Muscle layer of duodenum (tissue), 2 donors: Measurements from ENCODE around the gene PSORS1C1.
"Not testable (repeated sequence)": the region's sequence is repeated elsewhere in the genome, so short reads cannot be mapped to it uniquely, and the experiment has no call there.

Source experiments
- H3K27ac ChIP-seq: one replicate; pipeline ENCODE4 v1.7.0; 2013; ENCODE audit warnings: mild to moderate bottlenecking, low read length
- H3K27me3 ChIP-seq: one replicate; pipeline ENCODE4 v1.7.0; 2013; ENCODE audit warnings: low read depth, mild to moderate bottlenecking, control low read depth, low read length
- H3K36me3 ChIP-seq, 2 donors: one replicate each; pipeline ENCODE4 v1.7.0; 2013; ENCODE audit warnings: low read length in 2 of 2, control low read depth in 1 of 2, mild to moderate bottlenecking in 1 of 2; ENCODE audit not compliant: insufficient read depth in 2 of 2, control insufficient read depth in 1 of 2
- H3K4me1 ChIP-seq, 2 donors: one replicate each; pipeline ENCODE4 v1.7.0; 2013; ENCODE audit warnings: low read length in 2 of 2, mild to moderate bottlenecking in 2 of 2, control low read depth in 1 of 2, moderate library complexity in 1 of 2; ENCODE audit not compliant: insufficient read depth in 2 of 2, control insufficient read depth in 1 of 2
- H3K4me3 ChIP-seq, 2 donors: one replicate each; pipeline ENCODE4 v1.7.0; 2013; ENCODE audit warnings: low read length in 2 of 2, low read depth in 1 of 2, mild to moderate bottlenecking in 1 of 2
- H3K9me3 ChIP-seq, 2 donors: one replicate each; pipeline ENCODE4 v1.7.0; 2013; ENCODE audit warnings: low read length in 2 of 2, control low read depth in 1 of 2, mild to moderate bottlenecking in 1 of 2; ENCODE audit not compliant: control insufficient read depth in 1 of 2
- donor health status: healthy.

Gene PSORS1C1, protein sequence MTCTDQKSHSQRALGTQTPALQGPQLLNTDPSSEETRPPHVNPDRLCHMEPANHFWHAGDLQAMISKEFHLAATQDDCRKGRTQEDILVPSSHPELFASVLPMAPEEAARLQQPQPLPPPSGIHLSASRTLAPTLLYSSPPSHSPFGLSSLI

DNA sequence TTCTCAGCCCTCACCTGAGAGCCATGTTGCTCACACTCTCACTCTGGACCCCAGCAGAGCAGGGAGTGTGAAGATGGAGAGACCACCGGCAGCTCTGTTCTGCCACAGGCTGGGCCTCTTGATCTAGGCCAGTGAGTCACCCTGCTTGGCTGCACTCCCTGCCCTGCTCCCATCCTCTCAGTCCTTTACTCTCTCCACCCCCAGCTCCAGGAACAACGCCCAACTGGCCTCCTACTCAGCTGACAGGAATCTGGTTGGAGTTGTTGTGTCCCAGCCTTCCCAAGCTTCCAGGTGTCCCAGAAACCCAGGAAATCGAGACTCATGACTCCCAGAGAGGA, at the start of gene PSORS1C1:
PSORS1C1 (plus strand) TSS at position 260 of the 338 bp plus-strand sequence. CDS start 14,833 bp downstream, outside the sequence.
- peaks cover 13 to 26% of the 10 kb centered on the region in 2 donors for H3K4me1 ChIP-seq
- no peaks in the 10 kb centered on the region for H3K27me3 ChIP-seq
- H3K4me3 ChIP-seq = peak within 1 kb of the TSS; percentile 32 to 60
- peak within 1 kb of the TSS; percentile 76 for H3K27ac ChIP-seq
- no peaks in the 10 kb centered on the region for H3K36me3 ChIP-seq
- H3K9me3 ChIP-seq = no peaks in the 10 kb centered on the region

DNA sequence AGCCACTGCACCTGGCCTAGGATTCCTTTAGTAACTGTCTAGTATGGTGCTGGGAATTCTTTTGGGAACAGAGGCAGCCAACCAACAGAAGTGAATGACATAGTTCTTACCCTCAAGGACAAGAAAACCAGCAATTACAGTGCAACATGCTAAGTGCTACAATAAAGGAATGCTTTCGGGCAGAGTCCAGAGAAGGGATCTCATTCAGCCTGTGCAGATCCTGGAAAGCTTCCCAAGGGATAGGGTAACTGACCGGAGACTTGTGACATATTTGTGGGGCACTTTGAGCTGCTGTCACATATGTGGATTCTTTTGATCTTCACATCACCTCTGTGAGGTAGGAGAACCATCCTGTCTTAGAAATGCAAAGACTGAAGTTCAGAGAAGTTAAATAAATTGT, 49.0 kb upstream of the PSORS1C1 start:
- H3K27ac ChIP-seq = no peak overlapping the region
- H3K4me3 ChIP-seq = no peak overlapping the region
- H3K9me3 ChIP-seq = no peaks in the 10 kb centered on the region
- H3K36me3 ChIP-seq = no peaks in the 10 kb centered on the region
- H3K27me3 ChIP-seq = no peaks in the 10 kb centered on the region
- H3K4me1 ChIP-seq = no peaks in the 10 kb centered on the region

DNA sequence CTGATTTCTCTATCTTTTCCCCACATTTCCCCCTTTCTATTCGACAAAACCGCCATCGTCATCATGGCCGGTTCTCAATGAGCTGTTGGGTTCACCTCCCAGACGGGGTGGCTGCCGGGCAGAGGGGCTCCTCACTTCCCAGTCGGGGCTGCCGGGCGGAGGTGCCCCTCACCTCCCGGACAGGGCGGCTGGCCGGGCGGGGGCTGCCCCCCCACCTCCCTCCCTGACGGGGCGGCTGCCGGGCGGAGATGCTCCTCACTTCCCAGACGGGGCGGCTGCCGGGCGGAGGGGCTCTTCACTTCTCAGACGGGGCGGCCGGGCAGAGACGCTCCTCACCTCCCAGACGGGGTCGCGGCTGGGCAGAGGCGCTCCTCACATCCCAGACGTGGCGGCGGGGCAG, 47.6 kb upstream of the PSORS1C1 start:
- H3K27ac ChIP-seq, H3K4me1 ChIP-seq, H3K36me3 ChIP-seq, H3K27me3 ChIP-seq, H3K9me3 ChIP-seq, H3K4me3 ChIP-seq: not testable (repeated sequence)

DNA sequence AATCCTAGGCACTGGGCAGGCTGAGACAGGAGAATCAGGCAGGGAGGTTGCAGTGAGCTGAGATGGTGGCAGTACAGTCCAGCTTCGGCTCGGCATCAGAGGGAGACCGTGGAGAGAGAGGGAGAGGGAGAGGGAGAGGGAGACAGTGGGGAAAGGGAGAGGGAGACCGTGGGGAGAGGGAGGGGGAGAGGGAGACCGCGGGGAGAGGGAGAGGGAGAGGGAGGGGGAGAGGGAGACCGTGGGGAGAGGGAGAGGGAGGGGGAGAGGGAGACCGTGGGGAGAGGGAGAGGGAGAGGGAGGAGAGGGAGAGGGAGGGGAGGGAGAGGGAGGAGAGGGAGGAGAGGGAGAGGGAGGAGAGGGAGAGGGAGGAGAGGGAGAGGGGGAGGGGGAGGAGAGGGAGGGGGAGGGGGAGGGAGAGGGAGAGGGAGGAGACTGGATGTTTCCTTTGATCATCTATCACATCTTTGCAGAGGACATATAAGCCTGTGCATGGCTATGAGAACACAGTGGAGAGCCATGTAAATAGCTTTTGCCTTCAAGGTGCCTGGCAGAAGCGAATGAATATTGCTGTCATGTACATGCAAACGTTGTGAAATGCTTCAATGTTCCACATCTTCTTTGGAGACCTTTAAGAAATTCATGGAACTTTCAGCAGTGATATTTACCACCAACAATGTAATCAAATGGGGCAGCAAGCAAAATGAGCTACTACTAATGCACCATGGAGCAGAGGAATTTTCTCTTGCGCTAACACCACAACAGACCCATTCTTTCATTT, 46.5 kb upstream of the PSORS1C1 start:
- not testable (repeated sequence) for H3K27ac ChIP-seq, H3K36me3 ChIP-seq, H3K4me3 ChIP-seq, H3K27me3 ChIP-seq, H3K9me3 ChIP-seq
- peaks cover 0 to 11% of the 10 kb centered on the region in 2 donors for H3K4me1 ChIP-seq

DNA sequence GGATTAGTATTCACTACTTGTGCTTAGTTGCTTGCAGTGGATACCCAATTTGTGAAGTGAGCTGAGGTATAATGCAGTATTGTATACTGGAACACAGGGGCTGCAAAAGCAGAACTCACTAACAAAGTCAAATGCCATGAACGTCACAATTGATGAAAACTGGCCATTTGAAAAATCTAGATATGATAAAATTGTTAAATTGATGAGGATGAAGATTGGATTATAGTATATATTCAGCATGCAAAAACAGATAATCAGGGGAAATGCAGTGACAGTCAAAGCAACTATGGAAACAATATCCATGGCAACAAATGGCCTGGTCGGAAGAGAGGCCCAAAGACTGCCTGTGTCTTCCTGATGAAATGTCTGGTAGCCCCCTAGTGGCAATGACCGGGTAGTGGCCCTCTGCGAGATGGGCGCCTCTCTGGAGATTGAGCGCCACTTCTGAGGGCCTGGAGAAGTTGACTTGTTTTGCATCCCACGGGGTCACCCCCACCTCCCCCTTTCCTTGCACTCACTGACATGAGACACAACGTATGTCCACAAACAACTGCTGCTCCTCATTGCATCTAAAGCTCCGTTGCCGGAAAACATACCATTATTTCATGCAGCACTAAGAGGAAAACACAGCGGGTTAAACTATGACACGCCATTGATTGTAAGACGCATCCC, 45.8 kb upstream of the PSORS1C1 start:
- Histone ChIP-seq H3K4me1 (peaks cover 0 to 11% of the 10 kb centered on the region in 2 donors), H3K27me3 (no peaks in the 10 kb centered on the region), H3K36me3 (no peaks in the 10 kb centered on the region), H3K27ac (no peak overlapping the region), H3K9me3 (no peaks in the 10 kb centered on the region), H3K4me3 (no peak overlapping the region)

DNA sequence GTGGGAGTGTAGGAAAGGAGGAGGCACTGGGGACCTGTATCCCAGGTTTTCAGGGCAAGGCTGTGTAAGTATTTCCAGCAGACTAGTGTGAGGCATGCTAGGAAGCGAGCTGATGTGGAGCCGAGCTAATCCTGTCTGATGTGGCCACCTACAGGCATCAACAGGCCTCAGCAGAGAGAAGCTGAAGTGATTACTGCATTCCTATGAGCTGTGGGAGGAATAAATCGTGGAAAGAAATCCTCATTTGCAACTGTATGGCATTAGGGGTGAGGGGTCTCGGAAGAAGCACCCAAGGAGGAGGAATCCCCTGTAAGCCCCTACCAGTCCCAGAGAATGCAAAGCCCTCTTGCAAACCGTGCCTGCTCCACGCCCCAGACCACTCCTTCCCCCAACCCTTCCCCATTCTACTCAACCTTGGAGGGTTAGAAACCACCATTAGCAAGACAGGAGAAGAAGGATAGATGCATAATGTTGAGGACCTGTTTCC, 43.8 kb upstream of the PSORS1C1 start:
- H3K36me3 ChIP-seq = no peaks in the 10 kb centered on the region
- peaks cover 0 to 11% of the 10 kb centered on the region in 2 donors for H3K4me1 ChIP-seq
- H3K9me3 ChIP-seq = no peaks in the 10 kb centered on the region
- no peak overlapping the region for H3K4me3 ChIP-seq
- no peak overlapping the region for H3K27ac ChIP-seq
- H3K27me3 ChIP-seq = no peaks in the 10 kb centered on the region

DNA sequence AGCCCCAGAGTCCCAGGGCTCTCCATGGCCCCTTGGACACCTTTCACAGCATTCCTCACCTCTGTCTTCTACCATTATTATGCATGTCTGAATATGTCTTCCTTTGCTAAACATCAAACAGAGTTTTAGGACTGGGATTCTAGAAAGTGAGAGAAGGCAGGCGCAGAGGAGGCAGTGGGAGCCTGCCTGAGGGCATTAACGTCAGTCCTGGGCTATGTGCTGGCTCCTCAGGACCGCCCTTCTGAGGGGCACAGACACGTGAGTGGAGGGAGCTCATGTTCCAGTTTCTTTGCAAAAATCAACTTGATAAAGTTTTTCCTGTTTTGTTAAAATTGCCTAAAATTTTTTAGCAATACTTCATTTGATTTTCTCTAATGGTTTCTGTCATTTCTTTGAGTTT, 40.2 kb upstream of the PSORS1C1 start:
- Histone ChIP-seq H3K36me3 (no peaks in the 10 kb centered on the region), H3K4me1 (peaks cover 0 to 12% of the 10 kb centered on the region in 2 donors), H3K27ac (no peak overlapping the region), H3K27me3 (no peaks in the 10 kb centered on the region), H3K4me3 (no peak overlapping the region), H3K9me3 (no peaks in the 10 kb centered on the region)

DNA sequence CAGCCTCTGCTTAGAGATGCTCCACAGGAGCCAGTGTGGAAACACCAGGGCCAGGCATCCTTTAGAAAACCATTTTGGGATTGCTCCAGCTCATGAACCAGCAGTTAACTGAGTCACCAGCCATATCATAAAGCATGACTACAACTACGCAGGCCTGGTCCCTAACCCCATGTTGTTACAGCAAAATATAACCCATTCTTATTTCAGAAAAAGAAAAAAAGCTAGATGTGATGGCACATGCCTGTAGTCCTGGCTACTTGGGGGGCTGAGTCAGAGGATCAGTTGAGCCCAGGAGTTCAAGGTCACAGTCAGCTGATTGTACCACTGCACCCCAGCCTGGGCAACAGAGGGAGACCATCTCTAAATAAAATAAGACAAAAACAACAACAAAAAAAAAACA, 39.1 kb upstream of the PSORS1C1 start:
- Histone ChIP-seq H3K4me1 (peaks cover 0 to 16% of the 10 kb centered on the region in 2 donors), H3K36me3 (no peaks in the 10 kb centered on the region), H3K4me3 (no peak overlapping the region), H3K9me3 (no peaks in the 10 kb centered on the region), H3K27ac (no peak overlapping the region), H3K27me3 (no peaks in the 10 kb centered on the region)

DNA sequence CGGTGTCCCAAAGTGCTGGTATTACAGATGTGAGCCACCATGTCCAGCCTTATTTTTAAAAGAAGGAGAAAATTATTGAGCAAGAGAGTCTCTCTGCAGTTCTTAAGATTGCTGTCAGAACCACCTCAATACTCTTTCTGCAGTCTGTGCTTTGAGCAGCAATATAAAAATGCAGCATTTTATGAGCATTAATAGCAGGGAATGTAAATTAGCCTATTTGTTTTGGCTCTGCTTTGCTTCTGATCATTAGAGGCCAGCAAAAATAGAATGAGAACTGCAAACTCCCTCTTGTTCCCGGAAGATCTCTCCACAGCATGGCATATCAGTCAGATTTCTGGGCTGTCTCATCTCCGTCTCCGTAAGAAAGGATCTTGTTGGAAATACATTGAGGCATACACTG, 38.0 kb upstream of the PSORS1C1 start:
- Histone ChIP-seq H3K9me3 (no peaks in the 10 kb centered on the region), H3K4me3 (no peak overlapping the region), H3K27me3 (no peaks in the 10 kb centered on the region), H3K4me1 (peaks cover 0 to 16% of the 10 kb centered on the region in 2 donors), H3K36me3 (no peaks in the 10 kb centered on the region), H3K27ac (no peak overlapping the region)

DNA sequence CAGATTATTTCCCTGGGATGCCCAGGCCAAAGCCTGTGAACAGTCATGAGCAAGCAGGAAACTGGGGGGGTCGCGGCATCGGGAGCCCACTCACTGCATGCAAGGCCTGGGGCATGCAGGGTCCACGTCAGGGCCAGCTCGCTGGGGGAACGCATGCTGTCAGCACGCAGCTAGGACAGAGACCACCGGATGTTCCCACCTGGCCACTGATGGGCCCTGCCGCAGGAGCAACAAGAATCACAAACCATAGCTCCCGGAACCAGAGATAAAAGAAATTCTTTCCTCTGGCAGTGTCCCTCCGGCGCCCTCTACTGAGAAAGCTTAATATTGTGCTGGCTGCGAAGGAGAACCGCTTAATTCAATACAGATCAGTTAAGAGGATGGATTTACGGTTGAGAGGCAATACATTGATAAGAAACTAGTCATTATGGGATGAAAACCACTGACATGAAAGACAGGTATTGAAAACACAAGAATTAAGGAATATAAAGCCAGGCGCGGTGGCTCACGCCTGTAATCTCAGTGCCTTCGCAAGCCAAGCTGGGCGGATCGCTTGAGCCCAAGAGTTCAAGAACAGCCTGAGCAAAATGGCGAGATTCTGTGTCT, 34.8 kb upstream of the PSORS1C1 start:
- Histone ChIP-seq H3K4me3 (peak overlapping the region; percentile 16 to 47), H3K9me3 (no peaks in the 10 kb centered on the region), H3K36me3 (no peaks in the 10 kb centered on the region), H3K27ac (no peak overlapping the region), H3K4me1 (peaks cover 0 to 5% of the 10 kb centered on the region in 2 donors), H3K27me3 (no peaks in the 10 kb centered on the region)

DNA sequence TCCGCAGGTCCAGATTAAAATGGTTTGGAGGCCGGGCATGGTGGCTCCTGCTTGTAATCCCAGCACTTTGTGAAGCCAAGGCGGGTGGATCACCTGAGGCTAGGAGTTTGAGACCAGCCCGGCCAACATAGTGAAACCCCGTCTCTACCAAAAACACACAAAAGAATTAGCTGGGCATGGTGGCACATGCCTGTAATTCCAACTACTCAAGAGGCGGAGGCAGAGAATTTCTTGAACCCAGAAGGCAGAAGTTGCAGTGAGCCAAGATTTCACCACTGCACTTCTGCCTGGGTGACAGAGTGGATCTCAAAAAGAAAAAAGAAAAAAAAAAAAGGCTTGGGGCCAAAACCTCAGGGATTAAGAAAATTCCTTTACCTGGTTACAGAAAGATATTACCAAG, 32.7 kb upstream of the PSORS1C1 start:
- no peaks in the 10 kb centered on the region for H3K36me3 ChIP-seq
- no peaks in the 10 kb centered on the region for H3K27me3 ChIP-seq
- H3K4me3 ChIP-seq = no peak overlapping the region
- H3K4me1 ChIP-seq = peaks cover under 1 to 5% of the 10 kb centered on the region in 2 donors
- H3K27ac ChIP-seq = no peak overlapping the region
- H3K9me3 ChIP-seq = no peaks in the 10 kb centered on the region
